Lower lobe of right lung (tissue), 2 donors: ENCODE results near the gene PNMA6E. TPM values are rescaled to one million over a fixed set of nuclear protein-coding genes. Genes with fewer than 3 reads are reported as not detected.

Experiments
- ATAC-seq, 2 donors: fragments of 200-7000 bp; cut with Tn5 transposase; one replicate each; pipeline ENCODE4 v1.9.1; 2020 to 2022; ENCODE audit warnings: mild to moderate bottlenecking in 2 of 2, moderate library complexity in 2 of 2
- DNase-seq: peaks from one replicate; pipeline ENCODE4 v3.0.0-alpha.2; 2020
- H3K27ac ChIP-seq: fragments of 200-600 bp; one replicate; pipeline ENCODE4 v1.8.0; 2022
- H3K27me3 ChIP-seq: fragments of 200-600 bp; one replicate; pipeline ENCODE4 v1.8.0; 2022; ENCODE audit warnings: low read depth
- H3K36me3 ChIP-seq: fragments of 200-600 bp; one replicate; pipeline ENCODE4 v1.8.0; 2022; ENCODE audit warnings: mild to moderate bottlenecking
- H3K4me1 ChIP-seq: fragments of 200-600 bp; one replicate; pipeline ENCODE4 v1.8.0; 2022
- H3K4me3 ChIP-seq: fragments of 200-600 bp; one replicate; pipeline ENCODE4 v1.8.0; 2022; ENCODE audit warnings: mild to moderate bottlenecking
- H3K9me3 ChIP-seq: fragments of 200-600 bp; one replicate; pipeline ENCODE4 v1.8.0; 2022
- CTCF ChIP-seq: fragments of 200-600 bp; IDR thresholded peaks from one replicate; pipeline ENCODE4 v1.8.0; 2022; ENCODE audit warnings: antibody characterized with exemption, mild to moderate bottlenecking
- intact Hi-C: fragments of 100-400 bp; cut with DNase I; formaldehyde crosslinking; loops from one replicate; pipeline ENCODE4 v1.11.0; 2022
- total RNA-seq: library from RNA; stranded (reverse); fragmentation: NEBNext Ultra II Directional; extraction: Animal tissue kit (Norgen Biotek cat#: 25700); gene quantifications from one replicate; pipeline ENCODE4 v1.2.1, GENCODE V29; 2021
- donor health status: DM: no; HTN: yes; CAD: no; lungs with severe emphysema.

PNMA6E gene
- total RNA-seq, 1 donor from 2014 or later: not detected

- intact Hi-C loops: no loop called here
These were observed 30.7 kb downstream of the PNMA6E start for GRCh38 chrX:153370293-153371055.

GRCh38 chrX:153366878-153367538, 34.1 kb downstream of the PNMA6E start:
- Histone ChIP-seq H3K9me3 (no peaks in the 10 kb centered on the region), H3K4me1 (no peaks in the 10 kb centered on the region), H3K36me3 (no peaks in the 10 kb centered on the region), H3K27me3 (no peaks in the 10 kb centered on the region), H3K27ac (no peak overlapping the region), H3K4me3 (no peak overlapping the region)
- no peak for ATAC-seq
- DNase-seq: no peak
- TF ChIP-seq CTCF: no peak
- intact Hi-C loops: no loop called here

More at GRCh38 chrX:153370293-153371055, 30.7 kb downstream of the PNMA6E start:
- H3K9me3 ChIP-seq: no peaks in the 10 kb centered on the region
- H3K36me3 ChIP-seq: no peaks in the 10 kb centered on the region
- no peak for DNase-seq
- no peaks in the 10 kb centered on the region for H3K27me3 ChIP-seq
- H3K27ac ChIP-seq: no peak overlapping the region
- no peak overlapping the region for H3K4me3 ChIP-seq
- no peaks in the 10 kb centered on the region for H3K4me1 ChIP-seq
- no peak for TF ChIP-seq CTCF
- no peak for ATAC-seq

- intact Hi-C loops: no loop called here
- Histone ChIP-seq H3K27me3 (no peaks in the 10 kb centered on the region), H3K4me3 (no peak overlapping the region), H3K9me3 (no peaks in the 10 kb centered on the region), H3K27ac (no peak overlapping the region), H3K36me3 (no peaks in the 10 kb centered on the region), H3K4me1 (no peaks in the 10 kb centered on the region)
- no peak for ATAC-seq
- no peak for TF ChIP-seq CTCF
- DNase-seq: no peak
These were observed 35.0 kb downstream of the PNMA6E start for GRCh38 chrX:153366119-153366518.

- Histone ChIP-seq H3K27ac (no peak overlapping the region), H3K27me3 (no peaks in the 10 kb centered on the region), H3K4me1 (no peaks in the 10 kb centered on the region), H3K9me3 (no peaks in the 10 kb centered on the region), H3K4me3 (no peak overlapping the region), H3K36me3 (no peaks in the 10 kb centered on the region)
- TF ChIP-seq CTCF: no peak
- ATAC-seq (no peak), DNase-seq (no peak)
- intact Hi-C loops: no loop called here
These were observed 35.5 kb downstream of the PNMA6E start for GRCh38 chrX:153365670-153366069.

GRCh38 chrX:153361781-153362397, 39.3 kb downstream of the PNMA6E start:
- H3K36me3 ChIP-seq: no peaks in the 10 kb centered on the region
- intact Hi-C loops: no loop called here
- DNase-seq (no peak), ATAC-seq (no peak)
- H3K27ac ChIP-seq: no peak overlapping the region
- H3K4me3 ChIP-seq: no peak overlapping the region
- H3K4me1 ChIP-seq: no peaks in the 10 kb centered on the region
- H3K27me3 ChIP-seq: no peaks in the 10 kb centered on the region
- no peak for TF ChIP-seq CTCF
- no peaks in the 10 kb centered on the region for H3K9me3 ChIP-seq
